ENCODE measurements around the gene TBXA2R. TPM values are rescaled to one million over a fixed set of nuclear protein-coding genes. Genes with fewer than 3 reads are reported as not detected.

The TBXA2R gene
- total and polyA plus RNA-seq, 2 experiments from 2014 or later = 0.42 to 0.73 TPM

- TF ChIP-seq EZH2 (IDR thresholded peaks at IDR 0.05; ENCODE audit: low read depth, unreplicated experiment) (no peak), STAT1 (IDR thresholded peaks at IDR 0.05; ENCODE audit: unreplicated experiment) (no peak), ZNF462 (CRISPR knock-in tag; IDR thresholded peaks at IDR 0.05) (no peak)
Observed at GRCh38 chr19:3617463-3617862, 10.8 kb upstream of the TBXA2R start (continued).

- no peak for DNase-seq (ENCODE audit: low spot score)
- Mint-ChIP-seq H3K36me3 (ENCODE audit: low read depth) (peaks cover 16% of the 10 kb centered on the region), H3K4me3 (no peak overlapping the region), H3K4me1 (0 out of 3 replicates have a peak, but pooled peaks cover 2% of the 10 kb centered on the region), H3K27me3 (ENCODE audit: insufficient read depth, low read depth, poor library complexity) (peaks cover 4% of the 10 kb centered on the region), H3K9me3 (no peaks in the 10 kb centered on the region), H3K27ac (no peak overlapping the region)
- H3K4me1 ChIP-seq (ENCODE audit: insufficient read depth) = no peaks in the 10 kb centered on the region; the same call in 1 of the 2 replicates
- H3K4me3 ChIP-seq = no peak overlapping the region
- ATAC-seq = no peak
- no peaks in the 10 kb centered on the region for H3K9me2 ChIP-seq (ENCODE audit: insufficient read depth)
- H3K27ac ChIP-seq (ENCODE audit: low read depth) = no peak overlapping the region
- H3K79me2 ChIP-seq (replicated peaks; ENCODE audit: insufficient read depth) = no peaks in the 10 kb centered on the region
- peaks cover 5% of the 10 kb centered on the region for H4K20me1 ChIP-seq (replicated peaks; ENCODE audit: insufficient read depth)
- no peak overlapping the region for H2AFZ ChIP-seq
- 0 out of 2 replicates have a peak, but pooled peaks cover 8% of the 10 kb centered on the region for H3F3A ChIP-seq (replicated peaks; ENCODE audit: low read depth)
- H3K4me2 ChIP-seq = no peak overlapping the region
- no peaks in the 10 kb centered on the region for H3K27me3 ChIP-seq (ENCODE audit: insufficient read depth)
- no peaks in the 10 kb centered on the region for H3K36me3 ChIP-seq (ENCODE audit: insufficient read depth)
- TF ChIP-seq CREB1 (CRISPR knock-in tag; IDR thresholded peaks at IDR 0.05; ENCODE audit: low read depth) (no peak), EZH2phosphoT487 (IDR thresholded peaks at IDR 0.05; ENCODE audit: unreplicated experiment) (no peak), NANOG (IDR thresholded peaks at IDR 0.05; ENCODE audit: borderline replicate concordance) (no peak), STAT1 (IDR thresholded peaks at IDR 0.05; ENCODE audit: unreplicated experiment) (no peak), ZNF462 (CRISPR knock-in tag; IDR thresholded peaks at IDR 0.05) (no peak), JUNB (IDR thresholded peaks at IDR 0.05; ENCODE audit: unreplicated experiment) (no peak), ZNF114 (CRISPR knock-in tag; IDR thresholded peaks at IDR 0.05) (no peak)
Observed at GRCh38 chr19:3615524-3616135, 9.0 kb upstream of the TBXA2R start.

Data from GM23338 (cell line).